PC-3 (cell line): ENCODE results near the gene TEX51.

ENCODE experiments used
- CTCF ChIP-seq: fragments of 300-600 bp; sonication (generic); conservative IDR thresholded peaks from 2 replicates; pipeline ENCODE4 v1.5.1; 2017; ENCODE audit warnings: antibody characterized with exemption, low read depth, mild to moderate bottlenecking, low read length
- EZH2 ChIP-seq: fragments of 300-600 bp; sonication (generic); IDR thresholded peaks from one replicate; pipeline ENCODE4 v1.6.1; 2017; ENCODE audit warnings: antibody characterized with exemption, mild to moderate bottlenecking, low read length; ENCODE audit not compliant: unreplicated experiment
- EZH2phosphoT487 ChIP-seq: fragments of 300-600 bp; sonication (generic); IDR thresholded peaks from 2 replicates; pipeline ENCODE4 v1.6.1; 2018; ENCODE audit warnings: mild to moderate bottlenecking, antibody characterized with exemption, low read length, borderline replicate concordance

GRCh38 chr2:126940331-126940730, 41.6 kb downstream of the TEX51 start:
- no peak for TF ChIP-seq CTCF
- no peak for TF ChIP-seq EZH2
- no peak for TF ChIP-seq EZH2phosphoT487
